Measurements from ENCODE around the gene NPIPB8. TPM values are rescaled to one million over a fixed set of nuclear protein-coding genes. Genes with fewer than 3 reads are reported as not detected.

Gene NPIPB8
- total and polyA plus RNA-seq, 2 of the 13 experiments (the other 11 are each of a cell fraction or from before 2014, with no cell fraction given), result 0.49 to 2.3 TPM

- TF ChIP-seq ZNF691 (CRISPR knock-in tag; IDR thresholded peaks at IDR 0.05; ENCODE audit: borderline replicate concordance, low read depth) (no peak), ZNF503 (CRISPR knock-in tag; IDR thresholded peaks at IDR 0.05) (no peak), XBP1 (CRISPR knock-in tag; IDR thresholded peaks at IDR 0.05) (no peak)
Observed at GRCh38 chr16:28590384-28591340, 47.2 kb upstream of the NPIPB8 start (continued).

- Histone ChIP-seq H2AFZ (ENCODE audit: low read length) (no peak overlapping the region), H3K4me2 (ENCODE audit: low read depth, low read length) (no peak overlapping the region), H3K4me3 (replicated peaks in 1 of 3; ENCODE audit: insufficient read depth in 1 of 3, low read depth in 2 of 3, low read length in 3 of 3) (no peak overlapping the region), H4K20me1 (ENCODE audit: insufficient read depth, low read length) (no peaks in the 10 kb centered on the region; the same call in 1 of the 2 replicates), H3K9ac (ENCODE audit: insufficient read depth, low read depth, low read length) (no peak overlapping the region), H3K9me3 (ENCODE audit: low read length) (no peaks in the 10 kb centered on the region), H3K27me3 (ENCODE audit: control insufficient read depth in 1 of 2, insufficient read depth in 2 of 2, low read length in 2 of 2) (no peaks in the 10 kb centered on the region), H3K27ac (ENCODE audit: extremely low read length, insufficient read depth, low read length) (no peak overlapping the region), H3K79me2 (ENCODE audit: insufficient read depth, low read length) (peaks cover 5% of the 10 kb centered on the region), H3K36me3 (replicated peaks in 1 of 2; ENCODE audit: control insufficient read depth in 1 of 2, insufficient read depth in 2 of 2, low read length in 2 of 2) (peaks cover 21 to 43% of the 10 kb centered on the region in 2 experiments; a peak in 4 of 5 replicates), H3K4me1 (ENCODE audit: insufficient read depth, low read length) (peaks cover 26% of the 10 kb centered on the region)
- CTCF ChIA-PET (ENCODE audit: low intra/inter-chr PET ratio, low total read pairs), result no interaction called here
- in situ Hi-C loops (cut with HindIII; ENCODE audit: extremely low pct_ligation_motif_present, low pct_unique_long_range_greater_than_20kb), result no loop called here
- FAIRE-seq (no peak), DNase-seq (ENCODE audit: low spot score) (no peak), ATAC-seq (no peak)
- intact Hi-C loops (cut with micrococcal nuclease; ENCODE audit: unreplicated experiment), result no loop called here
- BruUV-seq (replicated peaks), result no TSS peak
- POLR2A ChIA-PET, result interaction anchor here (0.9 to 1.8 kb wide), 2 partner anchors 18 to 20 kb away, joined by 3 to 5 read pairs; partner anchors contain the start of gene SULT1A1
- WGBS (ENCODE audit: low lambda C conversion rate), result 98% methylated on average over 6 of the region's 6 CpGs
- TF ChIP-seq HHEX (CRISPR knock-in tag; IDR thresholded peaks at IDR 0.05), result no peak
- peak; percentile 1 for TF ChIP-seq AGO2 (optimal IDR thresholded peaks at IDR 0.05; ENCODE audit: low read depth, low read length)
- 0 out of 2 replicates have a peak, but pooled peaks have one; percentile 18 for TF ChIP-seq FOXO4 (CRISPR knock-in tag; conservative IDR thresholded peaks at IDR 0.05)
Observed at GRCh38 chr16:28591355-28591754, 46.5 kb upstream of the NPIPB8 start.

All from HepG2 (cell line).